Fibroblast of the aortic adventitia (primary cell): ENCODE measurements around the gene HMG20A. TPM values are rescaled to one million over a fixed set of nuclear protein-coding genes. Genes with fewer than 3 reads are reported as not detected.

Source experiments
- DNase-seq: peaks from one replicate; pipeline ENCODE4 v3.0.0-alpha.2; 2010; ENCODE audit warnings: low read depth
- H3K4me3 ChIP-seq: 2 replicates; pipeline ENCODE4 v1.5.1; 2011; ENCODE audit warnings: low read depth, mild to moderate bottlenecking, control low read depth, low read length, moderate library complexity
- CTCF ChIP-seq: IDR thresholded peaks from 2 replicates; pipeline ENCODE4 v1.5.1; 2011; ENCODE audit warnings: mild to moderate bottlenecking, low read length, control low read depth, inconsistent platforms; ENCODE audit not compliant: insufficient read depth
- total RNA-seq: library from RNA; depleted of rRNA; stranded (reverse); fragments of >200 nt; gene quantifications from 2 replicates; pipeline ENCODE4 v1.2.3, GENCODE V29; 2012; ENCODE audit warnings: low replicate concordance

Gene HMG20A
- total RNA-seq, 1 donor: 28.7 TPM

- no peak for TF ChIP-seq CTCF
Measured at GRCh38 chr15:77426871-77427270, 6.2 kb downstream of the HMG20A start.

GRCh38 chr15:77430213-77430612, 9.5 kb downstream of the HMG20A start:
- DNase-seq: no peak
- no peak for TF ChIP-seq CTCF
- H3K4me3 ChIP-seq: no peak overlapping the region

More at GRCh38 chr15:77426871-77427270, 6.2 kb downstream of the HMG20A start:
- no peak for DNase-seq
- H3K4me3 ChIP-seq: no peak overlapping the region

GRCh38 chr15:77430652-77431051, 10.0 kb downstream of the HMG20A start:
- DNase-seq: no peak
- TF ChIP-seq CTCF: no peak
- no peak overlapping the region for H3K4me3 ChIP-seq

GRCh38 chr15:77436822-77437221, 16.1 kb downstream of the HMG20A start:
- no peak for DNase-seq
- no peak for TF ChIP-seq CTCF
- H3K4me3 ChIP-seq: no peak overlapping the region

- no peak overlapping the region for H3K4me3 ChIP-seq
- no peak for TF ChIP-seq CTCF
- DNase-seq: no peak
Measured at GRCh38 chr15:77437264-77437663, 16.6 kb downstream of the HMG20A start.

- DNase-seq: peak; percentile 16
- H3K4me3 ChIP-seq: no peak overlapping the region
- TF ChIP-seq CTCF: no peak
Measured at GRCh38 chr15:77440378-77440999, 19.8 kb downstream of the HMG20A start.

GRCh38 chr15:77446840-77447390, 26.2 kb downstream of the HMG20A start:
- no peak for DNase-seq

More at GRCh38 chr15:77446840-77447390, 26.2 kb downstream of the HMG20A start:
- TF ChIP-seq CTCF: no peak
- no peak overlapping the region for H3K4me3 ChIP-seq
